ENCODE data around the gene UBXN10.
A peak's percentile ranks its signal among the peaks of the same experiment; 100 is the strongest.
"Not testable (repeated sequence)": the region's sequence is repeated elsewhere in the genome, so short reads cannot be mapped to it uniquely, and the experiment has no call there.

Gene UBXN10

GRCh38 chr1:20200966-20201365 lies 15.1 kb downstream of the UBXN10 start:
- DNase-seq (ENCODE audit: low spot score) = no peak

DNA sequence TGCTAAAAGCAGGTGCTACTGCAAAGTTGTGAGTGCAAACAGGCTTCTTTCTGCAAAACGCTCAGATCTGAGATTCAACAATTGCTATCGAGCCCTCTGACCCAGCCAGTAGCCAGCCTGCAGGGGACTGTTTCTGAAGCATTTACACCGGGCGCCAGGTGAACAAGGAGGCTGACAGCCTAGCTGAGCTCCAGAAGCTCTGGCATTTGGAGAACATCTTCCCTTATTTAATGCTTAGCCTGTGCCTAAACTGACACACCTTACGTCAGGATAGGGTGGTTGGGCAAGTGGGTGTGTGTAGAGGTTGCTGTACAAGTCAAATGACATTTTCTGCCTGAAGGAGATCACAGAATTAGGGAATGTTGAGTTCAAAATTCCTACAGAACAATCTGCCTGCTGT lies 16.3 kb downstream of the UBXN10 start:
- no peak for DNase-seq (ENCODE audit: low spot score)

DNA sequence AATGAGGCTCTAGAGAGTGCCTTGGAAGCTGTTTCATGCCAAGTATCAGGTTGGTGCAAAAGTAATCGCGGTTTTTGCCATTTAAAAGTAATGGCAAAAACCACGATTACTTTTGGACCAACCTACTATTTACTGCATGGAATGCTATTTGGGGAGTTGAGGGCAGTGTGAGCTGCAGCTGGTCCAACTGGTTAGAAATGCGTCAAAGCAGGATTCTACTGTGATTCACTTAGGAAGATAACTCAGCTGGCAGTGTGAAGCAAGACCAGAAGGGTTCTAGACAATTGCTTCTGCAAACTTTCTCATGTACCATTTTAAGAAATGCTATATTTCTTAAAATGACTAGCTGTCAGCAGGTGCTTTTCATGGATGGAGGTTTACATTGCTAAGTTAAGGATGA lies 21.6 kb downstream of the UBXN10 start:
- DNase-seq (ENCODE audit: low spot score) = no peak

GRCh38 chr1:20209471-20209870 lies 23.6 kb downstream of the UBXN10 start:
- DNase-seq (ENCODE audit: low spot score) = no peak

DNA sequence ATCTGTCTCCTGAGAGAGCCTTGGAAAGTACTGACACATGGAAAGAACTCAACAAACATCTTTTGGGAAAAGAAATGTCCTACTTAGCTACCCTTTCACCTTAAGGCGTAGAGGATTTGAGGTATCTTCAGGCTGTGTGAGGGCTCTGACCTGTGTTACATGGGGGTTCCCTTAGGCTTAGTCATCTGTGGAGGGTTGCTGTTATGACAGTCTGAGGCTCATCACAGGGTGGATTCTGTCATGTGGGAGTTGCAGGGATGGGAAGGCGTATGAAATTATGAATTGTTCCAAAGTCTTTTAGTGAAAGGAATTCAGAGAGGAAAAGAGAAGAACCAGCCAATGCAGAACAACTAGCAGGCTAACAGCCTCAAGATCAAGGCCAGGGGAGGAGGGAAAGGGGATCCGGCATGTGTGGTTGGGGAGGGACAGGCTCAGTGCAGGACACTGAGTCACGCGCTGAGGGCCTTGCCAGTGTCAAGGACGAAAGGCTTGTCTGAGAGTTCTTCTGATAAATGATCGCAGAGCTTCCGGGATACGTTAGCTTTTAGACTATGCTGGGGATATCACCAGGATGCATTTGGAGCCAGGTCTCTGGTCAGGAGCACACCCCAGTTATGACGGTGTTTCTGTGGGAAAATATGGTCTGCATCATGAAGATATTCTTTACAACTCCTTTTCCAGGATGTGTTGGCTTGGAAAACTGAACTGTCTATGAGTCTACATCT lies 25.0 kb downstream of the UBXN10 start:
- DNase-seq (ENCODE audit: low spot score) = no peak

DNA sequence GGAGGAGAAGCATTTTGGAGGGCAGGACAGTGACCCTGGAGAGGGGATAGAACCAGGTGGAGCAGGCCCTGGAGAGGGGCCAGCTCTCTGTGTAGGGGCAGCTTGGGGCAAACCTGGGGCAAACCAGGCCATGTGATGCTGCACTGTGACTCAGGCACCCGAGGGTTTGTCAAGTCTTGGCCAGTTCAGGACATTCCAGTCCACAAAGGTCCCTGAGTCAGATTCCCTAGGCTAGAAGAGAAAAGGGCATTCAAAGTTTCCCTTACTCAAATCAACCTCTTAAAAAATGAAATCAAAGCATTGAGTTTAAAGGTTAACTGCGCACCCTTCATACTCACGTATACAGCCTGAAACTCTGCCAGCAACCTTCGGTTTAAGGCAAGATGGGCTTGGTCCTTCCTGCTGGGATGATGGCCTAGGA lies 25.6 kb downstream of the UBXN10 start:
- DNase-seq (ENCODE audit: low spot score) = peak; percentile 45

- no peak for DNase-seq (ENCODE audit: low spot score)
Measured at GRCh38 chr1:20212085-20212684, 26.3 kb downstream of the UBXN10 start.

DNA sequence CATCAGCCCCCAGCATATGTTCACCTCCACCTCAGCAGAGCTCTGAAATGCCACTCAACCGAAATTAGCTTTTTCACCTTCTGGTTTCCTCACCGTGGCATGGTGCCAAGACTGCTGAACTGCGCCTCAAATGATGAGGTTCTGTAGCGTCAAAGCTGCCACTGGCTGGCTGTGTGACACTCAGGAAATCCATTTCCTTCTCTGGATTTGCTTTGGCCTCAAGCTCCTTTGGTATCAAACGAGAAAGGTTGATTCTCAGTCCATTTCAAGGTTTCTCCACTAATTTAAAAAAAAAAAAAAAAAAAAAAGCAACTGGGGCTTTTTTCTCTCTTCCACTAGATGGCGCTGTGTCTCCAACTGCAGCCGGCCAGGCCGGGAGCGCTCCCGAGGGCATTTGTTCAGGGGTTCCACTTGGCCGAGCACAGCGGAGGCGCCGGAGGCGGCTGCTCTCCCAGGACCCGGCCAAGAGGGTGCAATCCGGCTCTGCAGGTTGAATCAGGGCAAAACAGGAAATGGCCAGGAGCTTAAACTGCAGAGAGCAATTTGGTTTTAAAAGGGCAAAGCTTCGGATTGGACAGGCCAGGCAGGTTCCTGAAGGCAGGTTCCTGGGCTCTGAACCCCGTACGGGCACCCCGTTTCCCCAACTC lies 26.9 kb downstream of the UBXN10 start:
- peak; percentile 87 for DNase-seq (ENCODE audit: low spot score)

DNA sequence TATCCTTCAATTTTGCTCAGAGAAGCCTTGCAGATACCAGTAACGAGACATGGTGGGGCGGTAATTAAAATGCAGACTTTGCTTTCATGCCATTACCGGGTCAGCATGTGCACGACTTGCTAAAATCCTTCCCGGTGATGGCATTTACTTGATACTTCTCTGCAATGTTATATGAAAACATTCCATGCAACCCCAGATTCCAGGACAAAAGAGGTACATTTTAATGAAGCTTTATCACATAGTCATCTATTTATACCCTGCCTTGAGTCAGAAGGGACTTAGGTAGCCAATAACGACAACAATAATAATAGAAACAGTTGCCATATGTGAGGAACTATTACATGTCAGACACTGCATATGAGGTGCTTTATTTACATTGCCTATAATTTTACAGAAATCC lies 29.8 kb downstream of the UBXN10 start:
- DNase-seq (ENCODE audit: low spot score) = no peak

GRCh38 chr1:20216574-20216973 lies 30.7 kb downstream of the UBXN10 start:
- DNase-seq (ENCODE audit: low spot score) = peak; percentile 27

GRCh38 chr1:20219053-20219452 lies 33.2 kb downstream of the UBXN10 start:
- DNase-seq (ENCODE audit: low spot score) = not testable (repeated sequence)

DNA sequence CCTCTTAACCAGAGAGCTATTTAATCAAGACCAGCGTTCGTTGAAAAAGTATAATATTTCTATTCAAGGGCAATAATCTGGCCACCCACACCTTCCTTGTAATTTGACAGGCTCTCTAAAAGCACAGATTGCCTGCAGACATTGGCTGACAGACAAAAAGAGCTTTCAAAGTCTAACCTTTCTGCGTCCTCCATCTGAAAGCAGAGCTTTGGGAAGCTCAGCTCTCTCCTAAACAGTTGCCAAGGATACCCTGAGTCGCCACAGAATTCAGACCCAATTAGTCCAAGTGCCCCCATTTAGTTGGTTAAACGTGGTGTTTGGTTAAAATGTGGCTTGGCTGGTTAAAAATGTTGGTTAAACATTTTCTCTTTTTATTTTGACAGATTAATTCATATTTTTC lies 34.1 kb downstream of the UBXN10 start:
- DNase-seq (ENCODE audit: low spot score) = no peak

- no peak for DNase-seq (ENCODE audit: low spot score)
Measured at GRCh38 chr1:20223106-20223505, 37.2 kb downstream of the UBXN10 start.

DNA sequence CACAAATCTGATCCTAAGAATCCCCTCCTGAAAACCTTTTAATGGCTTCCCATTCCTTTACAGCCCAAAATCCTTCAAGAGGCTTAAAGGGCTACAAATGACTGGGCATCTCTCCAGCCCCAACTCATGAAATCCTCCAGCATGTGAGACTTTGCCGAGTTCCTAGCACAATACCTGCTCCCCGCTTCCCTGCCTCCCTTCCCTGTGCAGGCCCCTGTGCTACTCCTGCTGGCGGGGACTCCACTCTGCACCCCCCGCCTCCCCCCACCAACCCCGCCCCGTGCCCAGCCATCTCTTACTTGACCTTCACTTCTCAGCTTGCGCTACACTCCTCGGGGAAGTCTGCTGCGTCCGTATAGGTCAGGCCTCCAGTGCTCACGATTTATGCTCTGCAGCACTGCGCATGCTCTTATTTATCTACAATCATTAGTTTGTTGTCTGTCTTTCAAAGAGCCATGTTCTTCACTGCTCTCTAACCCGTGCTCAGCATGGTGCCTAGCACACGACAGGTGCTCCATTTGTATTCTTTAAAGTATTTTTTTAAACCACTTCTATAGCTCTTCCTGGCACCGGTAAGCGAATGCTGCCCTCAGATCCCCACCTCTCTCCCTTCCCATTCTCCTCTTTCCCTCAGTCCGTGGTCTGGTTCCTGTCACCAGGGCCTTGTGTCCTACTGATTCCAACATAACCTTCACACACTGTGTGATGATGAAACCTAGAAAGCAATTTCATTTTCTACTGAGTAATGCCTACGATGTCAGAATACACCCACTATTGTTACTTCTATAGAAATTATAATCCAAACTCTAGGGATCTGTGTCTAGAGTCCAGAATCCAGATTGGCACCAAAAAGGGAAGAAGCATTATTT lies 37.9 kb downstream of the UBXN10 start:
- no peak for DNase-seq (ENCODE audit: low spot score)

- DNase-seq (ENCODE audit: low spot score) = no peak
Measured at GRCh38 chr1:20224546-20224945, 38.6 kb downstream of the UBXN10 start.

DNA sequence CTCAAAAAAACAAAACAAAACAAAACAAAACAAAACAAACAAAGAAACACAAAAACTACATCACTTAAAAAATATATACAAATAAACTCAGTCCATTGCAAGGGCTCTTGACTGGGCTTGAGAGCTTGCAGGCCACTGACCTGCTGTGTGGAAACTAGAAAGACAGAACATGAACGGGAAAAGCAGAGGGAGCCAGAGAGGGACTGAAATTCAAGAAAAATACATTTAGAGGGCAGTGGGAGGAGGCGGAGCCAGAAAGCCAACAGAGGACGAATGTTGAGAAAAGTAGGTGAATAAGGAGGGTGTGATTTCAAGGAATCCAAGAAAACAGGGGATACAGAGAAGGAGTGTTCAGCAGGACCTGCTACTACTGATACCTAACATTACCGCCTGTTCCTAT lies 41.8 kb downstream of the UBXN10 start:
- no peak for DNase-seq (ENCODE audit: low spot score)

DNA sequence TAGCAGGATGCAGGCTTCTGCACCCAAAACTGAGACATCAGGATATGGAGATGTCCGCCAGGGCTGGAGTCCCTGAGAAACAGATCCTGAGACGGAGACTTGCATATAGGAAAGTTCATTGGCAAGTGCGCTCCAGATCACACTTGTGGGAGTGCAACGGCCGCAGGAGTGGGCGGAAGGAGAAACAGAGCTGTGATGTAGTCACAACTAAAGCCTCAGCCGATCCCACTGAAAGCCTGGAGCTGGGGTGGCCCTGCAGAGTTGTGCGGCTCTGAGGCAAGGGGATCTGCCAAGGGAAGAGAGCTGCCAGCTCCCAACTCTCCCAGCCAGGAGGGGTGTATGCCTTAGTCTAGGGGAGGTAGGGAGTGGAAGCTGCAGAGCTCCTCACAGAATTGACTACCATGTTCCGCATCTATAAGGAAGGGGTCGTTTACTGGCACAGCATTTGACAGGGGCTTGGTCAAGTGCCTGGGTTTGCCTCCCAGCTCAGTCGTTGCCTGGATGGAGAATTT lies 42.5 kb downstream of the UBXN10 start:
- DNase-seq (ENCODE audit: low spot score) = no peak

DNA sequence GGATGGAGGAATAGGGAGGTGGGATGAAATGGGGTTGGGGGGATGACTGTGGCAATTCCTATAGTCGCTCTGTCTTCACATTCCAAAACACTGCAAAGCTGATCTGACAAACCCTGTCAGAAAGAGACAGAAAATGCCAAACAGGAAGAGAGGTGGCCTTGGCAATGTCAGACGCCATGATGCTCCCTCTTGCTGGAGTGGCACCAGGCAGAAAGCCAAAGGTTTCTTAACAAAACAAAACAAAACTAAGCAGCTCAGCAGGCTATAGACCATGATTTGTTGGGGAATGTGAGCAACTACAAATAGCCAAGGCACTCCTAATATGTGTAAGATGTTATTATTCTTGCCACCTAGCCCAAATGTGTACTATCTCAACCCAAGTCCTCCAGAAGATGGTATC lies 43.3 kb downstream of the UBXN10 start:
- no peak for DNase-seq (ENCODE audit: low spot score)

DNA sequence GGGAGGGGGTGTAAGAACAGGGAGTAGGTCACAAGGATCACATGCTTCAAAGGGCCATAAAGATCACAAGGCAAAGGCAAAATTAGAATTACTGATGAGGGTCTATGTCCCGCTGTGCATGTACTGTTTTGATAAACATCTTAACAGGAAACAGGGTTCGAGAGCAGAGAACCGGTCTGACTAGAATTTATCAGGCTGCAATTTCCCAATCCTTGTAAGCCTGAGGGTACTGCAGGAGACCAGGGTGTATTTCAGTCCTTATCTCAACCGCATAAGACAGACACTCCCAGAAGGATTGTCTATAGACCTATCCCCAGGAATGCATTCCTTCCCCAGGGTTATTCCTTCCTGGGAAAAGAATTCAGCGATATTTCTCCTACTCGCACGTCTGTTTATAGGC lies 46.7 kb downstream of the UBXN10 start:
- not testable (repeated sequence) for DNase-seq (ENCODE audit: low spot score)

DNA sequence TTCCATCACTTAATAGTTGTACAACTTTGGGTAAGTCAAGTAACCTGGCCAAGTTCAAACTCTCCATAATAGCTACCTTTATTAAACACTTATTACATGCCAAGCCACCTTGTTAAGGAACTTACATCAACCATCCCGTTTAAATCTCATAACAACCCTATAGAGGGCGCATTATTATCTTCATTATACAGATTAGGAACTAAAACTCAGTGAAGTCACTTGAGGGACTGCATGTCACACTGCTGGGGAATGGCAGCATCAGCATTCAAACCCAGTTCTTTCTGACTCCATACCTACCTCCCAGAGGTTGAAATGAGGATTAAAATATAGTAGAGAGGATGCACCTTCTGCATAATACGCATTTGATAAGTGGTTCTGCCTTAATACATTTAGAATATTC lies 47.5 kb downstream of the UBXN10 start:
- DNase-seq (ENCODE audit: low spot score) = peak; percentile 51

DNA sequence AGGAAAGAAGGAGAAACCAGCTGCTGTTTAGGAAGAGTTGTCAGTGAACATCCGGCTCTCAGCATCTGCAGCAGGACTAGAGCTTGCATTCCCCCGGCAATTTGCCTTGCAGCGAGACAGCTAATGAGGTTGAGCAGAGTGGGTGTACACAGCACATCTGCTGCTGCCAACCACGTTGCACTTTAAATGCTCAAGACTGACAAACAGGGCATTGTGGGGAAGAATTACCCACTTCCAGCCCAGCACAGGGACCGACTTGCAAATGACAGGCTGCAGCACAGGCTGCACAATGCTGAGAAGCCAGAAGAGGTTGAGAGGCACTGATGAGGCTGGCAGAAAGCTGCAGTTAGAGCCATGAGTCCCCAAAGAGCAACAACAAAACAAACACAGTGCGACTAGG lies 48.0 kb downstream of the UBXN10 start:
- no peak for DNase-seq (ENCODE audit: low spot score)

GRCh38 chr1:20234788-20235535 lies 49.1 kb downstream of the UBXN10 start:
- no peak for DNase-seq (ENCODE audit: low spot score)

Measured in GM03348 (cell line).